HEK293T (cell line): ENCODE data around the gene SLC9A8.

Experiments used
- CTCF ChIA-PET: fragments of 350-600 bp; formaldehyde crosslinking; extraction: SDS; loops from one replicate; lab custom pipeline; 2021; ENCODE audit warnings: antibody characterized with exemption, inconsistent platforms; lab: Yijun Ruan, JAX
- POLR2A ChIA-PET: fragments of 350-600 bp; formaldehyde crosslinking; extraction: SDS; loops from one replicate; lab custom pipeline; 2020; ENCODE audit warnings: antibody characterized with exemption, inconsistent platforms; lab: Yijun Ruan, JAX
- DNase-seq: peaks from one replicate; pipeline ENCODE4 v3.0.0; 2012; ENCODE audit warnings: mixed read lengths; ENCODE audit errors: extremely low spot score
- ARNT ChIP-seq: fragments of 450-650 bp; IDR thresholded peaks from 2 replicates; pipeline ENCODE4 v1.6.1; 2017; ENCODE audit warnings: mild to moderate bottlenecking
- BHLHE40 ChIP-seq: fragments of 450-650 bp; IDR thresholded peaks from 2 replicates; pipeline ENCODE4 v1.6.1; 2016; ENCODE audit warnings: mild to moderate bottlenecking, moderate library complexity, borderline replicate concordance
- CTBP1 ChIP-seq: fragments of 450-650 bp; IDR thresholded peaks from 2 replicates; pipeline ENCODE4 v1.6.1; 2016; ENCODE audit warnings: borderline replicate concordance
- ELF4 ChIP-seq: fragments of 450-650 bp; IDR thresholded peaks from 2 replicates; pipeline ENCODE4 v1.6.1; 2017; ENCODE audit warnings: antibody characterized with exemption
- FOXA1 ChIP-seq: fragments of 450-650 bp; IDR thresholded peaks from 2 replicates; pipeline ENCODE4 v1.6.1; 2016; ENCODE audit warnings: mild to moderate bottlenecking
- FOXK2 ChIP-seq: fragments of 450-650 bp; IDR thresholded peaks from 2 replicates; pipeline ENCODE4 v1.6.1; 2016; ENCODE audit warnings: mild to moderate bottlenecking
- FOXM1 ChIP-seq: fragments of 450-650 bp; IDR thresholded peaks from 2 replicates; pipeline ENCODE4 v1.6.1; 2017; ENCODE audit warnings: mild to moderate bottlenecking, borderline replicate concordance
- HDGF ChIP-seq: fragments of 450-650 bp; IDR thresholded peaks from 2 replicates; pipeline ENCODE4 v1.6.1; 2017; ENCODE audit warnings: antibody characterized with exemption, borderline replicate concordance
- L3MBTL2 ChIP-seq: fragments of 450-650 bp; conservative IDR thresholded peaks from 2 replicates; pipeline ENCODE4 v1.6.1; 2016; ENCODE audit warnings: mild to moderate bottlenecking
- LEF1 ChIP-seq: fragments of 450-650 bp; IDR thresholded peaks from 2 replicates; pipeline ENCODE4 v1.6.1; 2017; ENCODE audit warnings: mild to moderate bottlenecking, borderline replicate concordance
- NFRKB ChIP-seq: fragments of 450-650 bp; IDR thresholded peaks from 2 replicates; pipeline ENCODE4 v1.6.1; 2016; ENCODE audit warnings: mild to moderate bottlenecking, moderate library complexity
- SP1 ChIP-seq: fragments of 450-650 bp; IDR thresholded peaks from 2 replicates; pipeline ENCODE4 v1.6.1; 2017
- SUZ12 ChIP-seq: fragments of 450-650 bp; IDR thresholded peaks from 2 replicates; pipeline ENCODE4 v1.6.1; 2016; ENCODE audit warnings: mild to moderate bottlenecking
- TARDBP ChIP-seq: fragments of 450-650 bp; IDR thresholded peaks from 2 replicates; pipeline ENCODE4 v1.6.1; 2016
- ZNF384 ChIP-seq: fragments of 450-650 bp; IDR thresholded peaks from 2 replicates; pipeline ENCODE4 v1.6.1; 2016
- TF ChIP-seq, protein P1 (sequence below): fragments of 450-650 bp; IDR thresholded peaks from 2 replicates; pipeline ENCODE4 v1.6.1; 2016

The SLC9A8 gene

DNA sequence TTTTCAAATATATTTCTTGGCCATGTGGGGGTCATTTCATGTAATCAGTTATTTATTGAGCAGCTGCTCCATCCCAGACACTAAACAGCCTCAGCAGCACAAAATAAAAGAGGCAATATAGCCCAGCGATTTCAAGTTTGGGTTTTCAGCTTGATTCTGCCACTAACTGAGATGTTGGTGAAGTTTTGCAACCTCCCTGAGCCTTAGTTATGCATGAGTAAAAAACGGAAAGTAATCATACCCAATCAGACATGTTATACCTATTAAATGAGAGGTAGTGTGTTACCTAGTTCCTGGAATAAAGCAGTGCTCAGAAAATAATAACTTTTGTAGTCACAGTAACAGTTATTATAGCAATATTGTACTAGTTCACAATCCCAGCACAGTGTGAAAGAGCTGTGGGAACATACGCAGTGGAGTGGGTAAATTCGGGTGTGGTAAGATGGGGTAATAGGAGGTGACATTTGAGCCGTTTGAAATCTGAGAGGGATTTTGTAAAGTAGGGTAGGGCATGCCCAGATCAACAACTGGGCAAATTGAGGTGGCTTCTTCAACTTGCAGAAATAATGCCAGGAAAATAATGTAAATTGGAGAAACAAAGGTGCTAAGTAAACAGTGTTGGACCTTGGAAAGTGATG is 1.5 kb downstream of the SLC9A8 start:
- POLR2A ChIA-PET, result interaction anchor here (0.9 kb wide), 1 partner anchor 12 kb away, joined by 3 read pairs; no protein-coding TSS in a partner anchor
- no peak for DNase-seq
- no peak for TF ChIP-seq CTBP1
- CTCF ChIA-PET, result no interaction called here

DNA sequence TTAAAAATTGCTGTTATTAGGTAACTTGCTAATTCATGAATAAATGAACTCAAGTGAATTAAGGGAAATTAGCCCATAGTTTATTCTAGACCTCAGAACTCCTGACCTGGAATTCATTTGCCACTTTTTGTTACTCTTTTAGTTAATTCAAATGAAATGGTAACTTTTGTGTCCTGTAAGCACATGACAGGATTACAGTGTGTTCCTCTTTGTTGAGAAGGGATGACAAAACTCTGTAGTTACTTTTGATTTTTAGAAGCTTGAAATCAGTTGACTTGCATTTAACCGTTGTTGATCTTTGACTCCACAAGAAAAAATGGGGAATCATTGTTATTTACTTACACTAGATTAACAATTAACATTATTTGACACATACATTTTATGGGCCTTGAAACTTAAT is 6.2 kb downstream of the SLC9A8 start:
- CTCF ChIA-PET, result interaction anchor here (0.6 kb wide), 1 partner anchor 208 kb away, joined by 3 read pairs; no protein-coding TSS in a partner anchor
- POLR2A ChIA-PET, result no interaction called here
- DNase-seq, result no peak
- TF ChIP-seq FOXK2, result no peak

DNA sequence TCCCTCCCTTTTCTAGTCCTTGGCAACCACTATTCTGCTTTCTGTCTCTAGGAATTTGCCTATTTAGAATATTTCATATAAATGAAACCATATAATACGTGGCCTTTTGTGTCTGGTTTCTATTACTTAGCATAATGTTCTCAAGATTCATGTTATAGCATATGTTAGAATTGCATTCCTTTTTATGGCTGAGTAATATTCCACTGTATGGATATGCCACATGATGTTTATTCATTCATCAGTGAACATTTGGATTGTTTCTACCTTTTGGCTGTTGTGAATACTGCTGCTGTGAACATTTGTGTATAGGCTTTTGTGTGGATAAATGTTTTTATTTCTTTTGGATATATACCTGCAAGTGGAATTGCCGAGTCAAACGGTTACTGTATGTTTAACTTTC is 7.1 kb downstream of the SLC9A8 start:
- DNase-seq, result no peak
- no peak for TF ChIP-seq ELF4
- CTCF ChIA-PET, result interaction anchor here (0.6 kb wide), 1 partner anchor 209 kb away, joined by 3 read pairs; no protein-coding TSS in a partner anchor
- POLR2A ChIA-PET, result no interaction called here

DNA sequence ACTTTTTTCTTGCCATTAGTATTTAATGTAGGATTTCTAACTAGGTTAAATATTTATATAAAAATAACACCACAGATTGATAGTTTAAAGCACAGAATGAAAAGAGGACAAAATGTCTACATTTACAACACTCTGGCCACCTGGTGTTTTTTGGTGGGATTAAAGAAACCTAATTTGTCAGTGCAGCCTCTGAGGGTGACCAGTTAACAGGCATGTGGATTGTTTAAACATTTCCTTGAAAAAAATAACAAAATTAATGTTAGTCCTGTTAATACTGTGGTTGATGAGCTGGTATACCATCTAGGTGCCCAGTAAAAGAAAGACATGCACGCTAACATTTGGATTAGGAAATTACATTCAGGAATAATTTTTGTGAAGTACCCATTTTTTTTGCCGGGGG is 8.8 kb downstream of the SLC9A8 start:
- CTCF ChIA-PET, result no interaction called here
- no peak for DNase-seq
- TF ChIP-seq FOXA1 (no peak), TARDBP (no peak), FOXM1 (no peak), NFRKB (no peak), CTBP1 (no peak), HDGF (no peak), SP1 (no peak), BHLHE40 (no peak)
- POLR2A ChIA-PET, result no interaction called here

DNA sequence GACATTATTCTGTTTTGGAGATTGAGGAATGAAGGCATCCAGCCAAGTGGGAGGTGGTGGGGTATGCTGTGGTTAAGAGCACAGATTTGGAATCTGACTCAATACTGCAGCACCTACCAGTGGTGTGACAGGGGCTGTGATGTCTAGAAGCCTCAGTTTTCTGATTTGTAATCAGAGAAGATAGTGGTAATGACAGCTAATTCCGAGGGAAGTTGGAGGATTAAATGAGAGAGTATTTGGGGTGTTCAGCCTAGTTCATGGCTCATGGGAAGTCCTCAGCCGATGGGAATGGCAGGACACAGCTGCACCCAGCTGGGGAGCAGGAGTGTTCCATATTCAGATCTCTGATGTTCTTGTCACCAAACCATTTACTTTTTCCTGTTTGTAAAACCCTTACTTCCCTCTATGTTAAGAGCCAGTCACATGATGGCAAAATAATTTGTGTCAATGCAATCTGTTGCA is 9.3 kb downstream of the SLC9A8 start:
- CTCF ChIA-PET, result no interaction called here
- POLR2A ChIA-PET, result no interaction called here

DNA sequence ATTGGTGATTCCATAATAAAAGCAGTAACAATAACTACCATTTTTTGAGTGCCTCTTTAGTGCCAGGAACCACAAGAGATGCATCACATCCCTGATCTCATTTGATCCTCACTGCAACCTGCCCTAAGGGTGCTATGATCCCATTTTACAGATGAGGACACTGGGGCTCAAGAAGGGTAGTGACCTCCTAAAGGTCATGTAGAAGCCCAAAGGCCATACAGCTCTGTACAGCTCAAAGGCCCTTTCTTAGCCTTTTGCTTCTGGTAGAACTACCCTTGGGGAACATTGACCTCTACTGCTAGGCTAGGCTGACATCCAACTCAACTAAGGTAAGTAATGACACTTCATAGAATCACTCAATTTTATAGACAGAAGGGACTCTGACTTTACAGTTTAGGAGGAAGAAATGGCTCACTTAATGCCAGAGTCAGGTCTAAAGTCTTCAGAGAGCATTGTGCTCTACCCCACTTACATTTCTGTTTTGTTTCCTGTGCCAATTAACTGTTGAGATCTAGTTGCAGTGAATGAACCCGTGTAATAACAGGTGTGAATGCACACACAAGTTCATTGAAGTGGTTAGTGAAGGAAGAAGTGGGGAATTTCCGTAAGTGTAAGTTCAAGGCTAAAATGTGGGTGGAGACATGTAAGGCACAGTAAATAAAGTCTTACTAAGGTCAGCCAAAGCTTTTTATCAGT is 10.7 kb downstream of the SLC9A8 start:
- TF ChIP-seq FOXK2 (no peak), SP1 (no peak), NFRKB (no peak), CTBP1 (no peak), BHLHE40 (no peak), ZNF384 (no peak), FOXM1 (no peak), HDGF (no peak), ELF4 (no peak), L3MBTL2 (no peak), FOXA1 (no peak), SUZ12 (no peak), TARDBP (no peak), LEF1 (no peak), ARNT (no peak)
- TF ChIP-seq, protein P1, sequence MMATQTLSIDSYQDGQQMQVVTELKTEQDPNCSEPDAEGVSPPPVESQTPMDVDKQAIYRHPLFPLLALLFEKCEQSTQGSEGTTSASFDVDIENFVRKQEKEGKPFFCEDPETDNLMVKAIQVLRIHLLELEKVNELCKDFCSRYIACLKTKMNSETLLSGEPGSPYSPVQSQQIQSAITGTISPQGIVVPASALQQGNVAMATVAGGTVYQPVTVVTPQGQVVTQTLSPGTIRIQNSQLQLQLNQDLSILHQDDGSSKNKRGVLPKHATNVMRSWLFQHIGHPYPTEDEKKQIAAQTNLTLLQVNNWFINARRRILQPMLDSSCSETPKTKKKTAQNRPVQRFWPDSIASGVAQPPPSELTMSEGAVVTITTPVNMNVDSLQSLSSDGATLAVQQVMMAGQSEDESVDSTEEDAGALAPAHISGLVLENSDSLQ, result no peak
- ChIA-PET POLR2A (interaction anchor here (0.9 kb wide), 2 partner anchors 11 kb away, joined by 3 read pairs; partner anchors contain the start of gene SLC9A8), CTCF (no interaction called here)
- no peak for DNase-seq

More for the DNA sequence above, 9.3 kb downstream of the SLC9A8 start:
- TF ChIP-seq LEF1, result no peak
- no peak for TF ChIP-seq ELF4
- TF ChIP-seq ZNF384, result no peak
- no peak for TF ChIP-seq ARNT
- no peak for TF ChIP-seq HDGF
- no peak for DNase-seq

DNA sequence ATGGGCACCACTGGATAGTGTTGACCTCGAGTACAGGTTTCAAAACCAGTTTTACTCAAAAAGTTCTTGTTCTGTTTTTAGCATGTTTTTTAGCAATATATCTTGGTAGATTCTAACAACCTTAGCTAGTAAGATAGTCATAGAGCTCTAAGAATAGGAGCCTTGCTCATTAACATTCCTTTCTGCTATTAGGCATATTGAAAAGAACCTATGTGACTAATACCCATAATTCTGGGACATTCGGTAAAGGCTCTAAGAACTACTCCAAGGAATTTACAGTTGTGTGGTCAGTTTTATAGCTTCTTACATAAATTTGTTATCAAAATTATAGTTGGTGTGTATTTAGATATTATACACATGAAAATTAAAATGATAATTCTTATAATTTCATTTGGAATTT is 11.6 kb downstream of the SLC9A8 start:
- ChIA-PET POLR2A (interaction anchor here (0.9 kb wide), 2 partner anchors 11 to 13 kb away, joined by 3 read pairs; partner anchors contain the start of gene SLC9A8), CTCF (no interaction called here)
- TF ChIP-seq TARDBP, result no peak
- TF ChIP-seq CTBP1, result no peak
- TF ChIP-seq SP1, result no peak
- TF ChIP-seq, protein P1, result no peak
- TF ChIP-seq ELF4, result no peak
- TF ChIP-seq NFRKB, result no peak
- TF ChIP-seq LEF1, result no peak
- no peak for TF ChIP-seq FOXM1
- TF ChIP-seq ARNT, result no peak
- no peak for TF ChIP-seq FOXA1
- TF ChIP-seq L3MBTL2, result no peak
- no peak for TF ChIP-seq ZNF384
- TF ChIP-seq FOXK2, result no peak
- no peak for TF ChIP-seq HDGF
- no peak for TF ChIP-seq SUZ12
- no peak for TF ChIP-seq BHLHE40
- no peak for DNase-seq
